ENCODE results near the gene VAV2. TPM values are rescaled to one million over a fixed set of nuclear protein-coding genes. Genes with fewer than 3 reads are reported as not detected.

Gene VAV2
- total and polyA plus RNA-seq, 9 of the 15 experiments (the other 6 are each of a cell fraction or from before 2014, with no cell fraction given) = 0.01 to 2.7 (median 1.0) TPM; not detected in 1

- TF ChIP-seq ATF3 (IDR thresholded peaks at IDR 0.05) = no peak; the same call in 1 of the 2 replicates
- no peak for TF ChIP-seq ATF3 (CRISPR knock-in tag; conservative IDR thresholded peaks at IDR 0.05)
- TF ChIP-seq ZNF384 (IDR thresholded peaks at IDR 0.05; ENCODE audit: low read depth, low read length) = no peak
- no peak for TF ChIP-seq ZNF512 (tag; IDR thresholded peaks at IDR 0.05)
- no peak for TF ChIP-seq NCOA4 (IDR thresholded peaks at IDR 0.05; ENCODE audit: partially characterized antibody)
- no peak for TF ChIP-seq FOXP1 (CRISPR knock-in tag; IDR thresholded peaks at IDR 0.05)
- no peak for TF ChIP-seq MYBL2 (IDR thresholded peaks at IDR 0.05; ENCODE audit: low read depth)
- no peak for TF ChIP-seq MYBL2 (CRISPR knock-in tag; IDR thresholded peaks at IDR 0.05; ENCODE audit: borderline replicate concordance)
- 0 out of 4 replicates have a peak, but pooled peaks of 1 of the 2 experiments have one; percentile 46 for TF ChIP-seq MAZ (CRISPR knock-in tag; conservative IDR thresholded peaks at IDR 0.05 in 1 of 2, IDR thresholded peaks at IDR 0.05 in 1 of 2)
- TF ChIP-seq ATF1 (CRISPR knock-in tag; IDR thresholded peaks at IDR 0.05) = no peak
- peak; percentile 56 for TF ChIP-seq ATF1 (tag; IDR thresholded peaks at IDR 0.05)
- TF ChIP-seq ZNF134 (CRISPR knock-in tag; conservative IDR thresholded peaks at IDR 0.05) = no peak
- TF ChIP-seq ZNF398 (CRISPR knock-in tag; IDR thresholded peaks at IDR 0.05) = no peak
- TF ChIP-seq MEF2A (IDR thresholded peaks at IDR 0.05; ENCODE audit: control insufficient read depth, low read depth, low read length) = no peak
- TF ChIP-seq ZBTB9 (CRISPR knock-in tag; IDR thresholded peaks at IDR 0.05) = 0 out of 2 replicates have a peak, but pooled peaks have one; percentile 33
- TF ChIP-seq CBX5 (IDR thresholded peaks at IDR 0.05; ENCODE audit: borderline replicate concordance, low read depth) = no peak
- TF ChIP-seq CXXC5 (CRISPR knock-in tag; IDR thresholded peaks at IDR 0.05) = peak; percentile 98
- TF ChIP-seq ZNF316 (IDR thresholded peaks at IDR 0.05) = no peak
- TF ChIP-seq ZNF740 (CRISPR knock-in tag; IDR thresholded peaks at IDR 0.05) = no peak
- TF ChIP-seq ZNF740 (tag; IDR thresholded peaks at IDR 0.05) = no peak
- TF ChIP-seq KLF16 (IDR thresholded peaks at IDR 0.05) = peak; percentile 92
- no peak for TF ChIP-seq ZNF551 (CRISPR knock-in tag; IDR thresholded peaks at IDR 0.05)
- no peak for TF ChIP-seq SMAD2 (IDR thresholded peaks at IDR 0.05; ENCODE audit: low read depth, low read length)
- TF ChIP-seq CCAR2 (IDR thresholded peaks at IDR 0.05; ENCODE audit: low read depth, low read length) = no peak
Measured at GRCh38 chr9:133869674-133870405, 122.3 kb downstream of the VAV2 start (continued).

Measured in K562 (cell line).